Measurements from ENCODE around the gene POTEH. TPM values are rescaled to one million over a fixed set of nuclear protein-coding genes. Genes with fewer than 3 reads are reported as not detected.
"Not testable (repeated sequence)": the region's sequence is repeated elsewhere in the genome, so short reads cannot be mapped to it uniquely, and the experiment has no call there.

Gene POTEH
- total and polyA plus RNA-seq, 8 donors: not detected

- DNase-seq; H3K36me3 ChIP-seq; intact Hi-C loops (cut with DNase I; ENCODE audit: low total_unique reads); H3K27me3 ChIP-seq; H3K4me1 ChIP-seq; H3K27ac ChIP-seq; H3K4me3 ChIP-seq; H3K9me3 ChIP-seq: not testable (repeated sequence)
- 84 to 90% (median 87%) methylated on average over 2 to 5 of the region's 10 CpGs for WGBS, 5 donors
Observed at GRCh38 chr22:15738157-15738908, 48.5 kb downstream of the POTEH start.

DNA sequence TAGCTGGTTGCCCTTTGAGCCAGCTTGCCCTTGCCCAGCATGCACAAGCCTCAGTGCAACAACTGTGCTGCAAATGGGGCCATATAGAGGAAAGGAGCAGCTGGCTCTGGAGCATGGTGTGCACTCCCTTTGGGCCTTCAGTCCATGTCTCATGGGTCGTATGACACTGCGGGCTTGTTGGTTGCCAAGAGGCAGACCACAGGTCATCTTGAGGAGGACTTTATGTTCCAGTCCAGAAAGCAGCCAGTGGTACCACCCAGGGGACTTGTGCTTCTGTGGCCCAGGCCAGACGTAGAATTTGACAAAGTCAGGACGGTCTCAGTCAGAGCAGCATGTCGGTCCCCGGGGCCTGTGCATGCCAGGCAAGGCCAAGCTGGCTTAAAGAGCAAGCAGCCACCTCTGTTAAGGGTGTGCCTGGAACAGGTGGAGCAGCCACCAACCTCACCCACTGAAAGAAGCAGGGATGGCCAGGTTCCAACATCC, 49.1 kb downstream of the POTEH start:
- H3K4me1 ChIP-seq; H3K27me3 ChIP-seq; H3K36me3 ChIP-seq; intact Hi-C loops (cut with DNase I; ENCODE audit: low total_unique reads); H3K9me3 ChIP-seq; DNase-seq; H3K4me3 ChIP-seq; H3K27ac ChIP-seq: not testable (repeated sequence)
- WGBS, 5 donors: 90 to 100% (median 95%) methylated on average over 2 to 3 of the region's 6 CpGs; no CpG with 5 or more reads in 1 of the 5 donors

DNA sequence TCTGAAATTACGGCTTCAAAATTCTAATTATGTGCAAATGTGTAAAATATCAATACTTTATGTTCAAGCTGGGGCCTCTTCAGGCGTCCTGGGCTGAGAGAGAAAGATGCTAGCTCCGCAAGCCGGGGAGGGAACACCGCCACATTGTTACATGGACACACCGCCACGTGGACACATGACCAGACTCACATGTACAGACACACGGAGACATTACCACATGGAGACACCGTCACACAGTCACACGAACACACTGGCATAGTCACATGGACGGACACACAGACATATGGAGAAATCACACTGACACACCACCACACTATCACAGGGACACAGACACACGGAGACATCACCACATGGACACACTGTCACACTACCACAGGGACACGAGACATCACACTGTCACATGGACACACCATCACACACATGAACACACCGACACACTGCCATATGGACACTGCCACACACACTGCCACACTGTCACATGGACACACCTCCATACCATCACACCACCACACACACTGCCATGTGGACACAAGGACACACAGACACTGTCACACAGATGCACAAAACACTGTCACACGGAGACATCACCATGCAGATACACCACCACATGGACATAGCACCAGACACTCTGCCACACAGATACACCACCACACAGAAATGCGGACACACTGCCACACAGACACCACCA, 58.0 kb downstream of the POTEH start:
- H3K4me3 ChIP-seq; H3K36me3 ChIP-seq; H3K4me1 ChIP-seq; DNase-seq; H3K27ac ChIP-seq; intact Hi-C loops (cut with DNase I; ENCODE audit: low total_unique reads); H3K27me3 ChIP-seq: not testable (repeated sequence)
- WGBS, 5 donors: 66 to 83% (median 81%) methylated on average over 7 to 14 of the region's 16 CpGs
- peaks cover 0 to 13% (median 9%) of the 10 kb centered on the region in 4 donors for H3K9me3 ChIP-seq

DNA sequence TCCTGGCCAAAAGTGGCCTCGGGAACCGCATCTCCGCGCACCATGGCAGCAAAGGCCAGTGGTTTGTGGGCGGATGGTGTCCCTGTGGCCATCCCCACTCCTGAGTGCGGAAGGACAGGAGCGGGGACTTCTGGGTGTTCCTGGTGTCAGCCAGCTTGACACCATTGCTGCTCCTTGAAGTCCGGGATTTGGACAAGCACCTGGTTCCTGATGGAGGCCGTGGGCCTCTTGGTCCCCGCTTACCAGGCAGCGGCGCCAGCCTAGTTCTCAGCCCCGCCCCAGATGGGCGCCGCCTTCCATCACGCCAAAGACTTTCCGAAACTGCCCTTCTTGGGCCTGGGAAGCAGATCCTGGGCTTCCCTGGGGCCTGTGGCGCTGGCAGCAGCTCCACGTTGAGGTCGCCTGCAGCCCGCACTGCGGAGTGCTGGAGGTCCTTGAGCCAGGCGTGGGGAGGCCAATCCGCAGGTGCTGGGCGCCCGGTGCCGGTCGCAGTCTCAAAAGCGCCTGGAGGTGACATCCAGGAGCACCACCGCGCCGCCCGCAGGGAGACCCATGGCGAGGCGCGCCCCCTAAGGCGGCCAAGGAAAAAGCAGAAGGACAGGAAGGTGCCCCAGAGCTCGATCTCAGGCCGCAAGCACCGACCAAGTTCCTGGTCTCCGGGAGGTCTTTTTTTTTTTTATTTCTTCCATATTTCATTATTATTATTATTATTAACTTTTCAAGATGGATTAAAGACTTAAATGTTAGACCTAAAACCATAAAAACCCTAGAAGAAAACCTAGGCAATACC, 59.5 kb downstream of the POTEH start:
- H3K4me1 ChIP-seq; H3K27me3 ChIP-seq; intact Hi-C loops (cut with DNase I; ENCODE audit: low total_unique reads); DNase-seq; H3K27ac ChIP-seq; H3K36me3 ChIP-seq; H3K4me3 ChIP-seq: not testable (repeated sequence)
- 75 to 79% (median 78%) methylated on average over 30 to 41 of the region's 41 CpGs for WGBS, 5 donors
- H3K9me3 ChIP-seq: peaks cover 0 to 13% (median 9%) of the 10 kb centered on the region in 4 donors

GRCh38 chr22:15759443-15760097, 69.7 kb downstream of the POTEH start:
- 85 to 91% (median 87%) methylated on average over 10 to 14 of the region's 28 CpGs; no CpG with 5 or more reads in 2 of the 5 donors for WGBS, 5 donors
- H3K4me3 ChIP-seq; H3K4me1 ChIP-seq; H3K36me3 ChIP-seq; H3K27ac ChIP-seq; intact Hi-C loops (cut with DNase I; ENCODE audit: low total_unique reads); DNase-seq; H3K9me3 ChIP-seq; H3K27me3 ChIP-seq: not testable (repeated sequence)

DNA sequence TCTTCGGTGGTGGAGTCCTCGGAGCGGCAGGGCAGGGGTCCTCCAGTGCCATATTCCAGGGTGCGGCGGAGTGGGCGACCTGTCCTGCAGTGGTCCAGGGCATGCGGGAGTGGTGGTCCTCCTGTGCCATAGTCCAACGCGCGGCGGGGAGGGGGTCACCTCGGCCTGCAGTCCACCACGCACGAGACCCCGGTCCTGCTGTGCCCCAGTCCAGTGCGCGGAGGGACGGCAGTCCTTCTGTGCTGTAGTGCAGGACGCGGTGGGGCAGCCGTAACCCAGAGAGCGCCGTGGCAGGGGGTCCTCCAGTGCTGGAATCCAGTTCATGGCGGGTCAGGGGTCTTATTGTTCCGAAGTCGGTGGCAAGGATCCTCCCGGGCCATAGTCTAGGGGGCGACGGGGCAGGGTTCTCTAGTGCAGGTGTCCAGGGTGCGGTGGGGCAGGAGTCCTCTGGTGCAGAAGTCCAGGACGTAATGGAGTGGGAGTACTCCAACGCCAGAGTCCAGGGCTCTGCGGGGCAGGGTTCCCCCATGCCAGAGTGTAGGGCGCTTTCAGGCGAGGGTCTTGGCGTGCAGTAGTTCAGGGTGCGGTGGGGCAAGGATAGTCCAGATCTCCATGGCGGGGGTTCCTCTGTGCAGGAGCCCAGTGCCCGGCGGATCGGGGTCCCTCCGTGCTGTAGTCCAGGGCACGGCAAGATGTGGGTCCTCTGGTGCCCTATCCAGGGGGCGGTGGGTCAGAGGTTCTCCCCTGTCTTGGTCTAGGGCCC, 70.7 kb downstream of the POTEH start:
- H3K27me3 ChIP-seq; H3K4me1 ChIP-seq; H3K36me3 ChIP-seq; H3K4me3 ChIP-seq; H3K9me3 ChIP-seq; H3K27ac ChIP-seq; intact Hi-C loops (cut with DNase I; ENCODE audit: low total_unique reads); DNase-seq: not testable (repeated sequence)
- WGBS, 5 donors: 92 to 93% (median 92%) methylated on average over 10 to 17 of the region's 44 CpGs; no CpG with 5 or more reads in 1 of the 5 donors

GRCh38 chr22:15761151-15761777, 71.4 kb downstream of the POTEH start:
- H3K9me3 ChIP-seq; H3K27me3 ChIP-seq; H3K4me3 ChIP-seq; intact Hi-C loops (cut with DNase I; ENCODE audit: low total_unique reads); DNase-seq; H3K27ac ChIP-seq; H3K36me3 ChIP-seq; H3K4me1 ChIP-seq: not testable (repeated sequence)
- 87 to 95% (median 90%) methylated on average over 2 to 24 of the region's 30 CpGs for WGBS, 5 donors

DNA sequence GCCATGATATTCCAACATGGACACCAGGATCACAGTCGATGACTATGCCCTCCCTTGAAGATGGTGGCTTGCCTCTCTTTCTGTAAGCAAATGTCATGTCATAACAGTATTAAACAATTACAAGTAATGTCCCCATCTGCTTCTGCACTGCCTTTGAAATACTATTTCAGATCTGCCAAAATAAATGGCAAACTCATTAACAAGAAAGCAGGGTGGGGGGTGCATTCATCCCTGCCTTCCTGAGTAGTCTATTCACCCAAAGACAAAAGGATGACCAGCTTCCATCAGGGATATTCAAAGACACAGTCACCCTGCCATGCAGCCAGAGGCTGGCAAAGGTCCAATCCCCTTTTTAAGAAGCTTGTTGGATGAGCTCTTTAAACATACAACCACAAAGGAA, 73.7 kb downstream of the POTEH start:
- H3K27ac ChIP-seq; H3K9me3 ChIP-seq; H3K4me1 ChIP-seq; H3K36me3 ChIP-seq; H3K4me3 ChIP-seq; DNase-seq; intact Hi-C loops (cut with DNase I; ENCODE audit: low total_unique reads); H3K27me3 ChIP-seq: not testable (repeated sequence)
- no CpG with 5 or more reads among the region's 1 CpG for WGBS, 5 donors
